Measurements from ENCODE around the gene PIN1. TPM values are rescaled to one million over a fixed set of nuclear protein-coding genes. Genes with fewer than 3 reads are reported as not detected.

PIN1 gene
- total RNA-seq, 4 donors from 2014 or later: 22.9 to 82.5 (median 43.7) TPM

- Histone ChIP-seq H3K27ac (peak overlapping the region in 2 of 4 donors; percentile 31 to 34), H3K36me3 (no peaks in the 10 kb centered on the region), H3K4me1 (no peaks in the 10 kb centered on the region), H3K9me3 (no peaks in the 10 kb centered on the region), H3K4me3 (no peak overlapping the region), H3K27me3 (no peaks in the 10 kb centered on the region)
- intact Hi-C loops (cut with DNase I; ENCODE audit: low total_unique reads): no loop called here
- TF ChIP-seq POLR2AphosphoS5 (IDR thresholded peaks at IDR 0.05) (no peak), EP300 (IDR thresholded peaks at IDR 0.05; ENCODE audit: low read depth) (no peak), POLR2A (IDR thresholded peaks at IDR 0.05) (no peak)
- TF ChIP-seq, protein P1, sequence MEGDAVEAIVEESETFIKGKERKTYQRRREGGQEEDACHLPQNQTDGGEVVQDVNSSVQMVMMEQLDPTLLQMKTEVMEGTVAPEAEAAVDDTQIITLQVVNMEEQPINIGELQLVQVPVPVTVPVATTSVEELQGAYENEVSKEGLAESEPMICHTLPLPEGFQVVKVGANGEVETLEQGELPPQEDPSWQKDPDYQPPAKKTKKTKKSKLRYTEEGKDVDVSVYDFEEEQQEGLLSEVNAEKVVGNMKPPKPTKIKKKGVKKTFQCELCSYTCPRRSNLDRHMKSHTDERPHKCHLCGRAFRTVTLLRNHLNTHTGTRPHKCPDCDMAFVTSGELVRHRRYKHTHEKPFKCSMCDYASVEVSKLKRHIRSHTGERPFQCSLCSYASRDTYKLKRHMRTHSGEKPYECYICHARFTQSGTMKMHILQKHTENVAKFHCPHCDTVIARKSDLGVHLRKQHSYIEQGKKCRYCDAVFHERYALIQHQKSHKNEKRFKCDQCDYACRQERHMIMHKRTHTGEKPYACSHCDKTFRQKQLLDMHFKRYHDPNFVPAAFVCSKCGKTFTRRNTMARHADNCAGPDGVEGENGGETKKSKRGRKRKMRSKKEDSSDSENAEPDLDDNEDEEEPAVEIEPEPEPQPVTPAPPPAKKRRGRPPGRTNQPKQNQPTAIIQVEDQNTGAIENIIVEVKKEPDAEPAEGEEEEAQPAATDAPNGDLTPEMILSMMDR (IDR thresholded peaks at IDR 0.05): no peak
- in situ Hi-C loops (cut with MboI; ENCODE audit: low pct_ligation_motif_present in 1 of 4, low pct_unique_long_range_greater_than_20kb in 1 of 4, low sequenced_read_pairs in 3 of 4): no loop called here
- 79 to 100% methylated on average over 3 to 10 of the region's 10 CpGs for WGBS, 2 donors (ENCODE audit: low coverage in 1 of 2)
- no peak for DNase-seq
These were observed 23.0 kb downstream of the PIN1 start for GRCh38 chr19:9857920-9858746.

DNA sequence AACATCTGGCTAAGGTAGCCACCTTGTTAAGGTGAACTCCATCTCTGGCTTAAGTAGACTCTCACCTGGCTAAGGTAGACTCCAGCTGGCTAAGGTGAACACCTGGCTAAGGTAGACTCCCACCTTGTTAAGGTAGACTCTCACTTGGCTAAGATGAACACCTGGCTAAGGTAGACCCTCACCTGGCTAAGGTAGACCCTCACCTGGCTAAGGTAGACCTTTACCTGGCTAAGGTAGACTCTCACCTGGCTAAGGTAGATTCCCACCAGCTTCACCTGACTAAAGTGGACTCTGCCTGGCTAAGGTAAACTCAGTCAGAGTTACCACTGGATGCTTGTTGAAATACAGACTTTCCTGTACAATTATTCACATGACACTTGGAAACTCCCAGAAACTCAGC is 23.6 kb downstream of the PIN1 start:
- Histone ChIP-seq H3K27ac (no peak overlapping the region), H3K4me1 (no peaks in the 10 kb centered on the region), H3K9me3 (no peaks in the 10 kb centered on the region), H3K27me3 (no peaks in the 10 kb centered on the region), H3K36me3 (no peaks in the 10 kb centered on the region), H3K4me3 (no peak overlapping the region)
- in situ Hi-C loops (cut with MboI; ENCODE audit: low pct_ligation_motif_present in 1 of 4, low pct_unique_long_range_greater_than_20kb in 1 of 4, low sequenced_read_pairs in 3 of 4): no loop called here
- no peak for DNase-seq
- intact Hi-C loops (cut with DNase I; ENCODE audit: low total_unique reads): no loop called here
- TF ChIP-seq, protein P1 (IDR thresholded peaks at IDR 0.05): no peak
- TF ChIP-seq EP300 (IDR thresholded peaks at IDR 0.05; ENCODE audit: low read depth) (no peak), POLR2AphosphoS5 (IDR thresholded peaks at IDR 0.05) (no peak), POLR2A (IDR thresholded peaks at IDR 0.05) (no peak)

DNA sequence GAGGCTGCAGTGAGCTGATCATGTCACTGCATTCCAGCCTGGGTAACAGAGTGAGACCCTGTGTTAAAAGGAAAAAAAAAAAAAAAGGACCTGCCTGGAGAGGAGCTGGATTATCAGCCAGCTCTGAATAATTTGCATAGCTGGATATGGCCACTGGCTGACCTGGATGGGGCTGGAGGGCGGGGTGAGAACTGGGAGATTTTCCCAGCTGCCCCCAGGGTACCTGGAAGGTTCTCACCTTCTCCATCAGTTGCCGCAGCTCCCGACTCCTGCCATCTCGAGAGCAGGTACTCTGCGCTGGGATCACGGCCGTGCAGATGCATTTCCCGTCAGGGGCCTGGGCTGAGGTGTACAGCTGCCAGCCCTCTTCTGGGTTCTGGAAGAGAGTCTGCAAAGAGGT is 25.3 kb downstream of the PIN1 start:
- TF ChIP-seq POLR2AphosphoS5 (IDR thresholded peaks at IDR 0.05): no peak
- TF ChIP-seq EP300 (IDR thresholded peaks at IDR 0.05; ENCODE audit: low read depth): no peak
- TF ChIP-seq, protein P1 (IDR thresholded peaks at IDR 0.05): no peak
- TF ChIP-seq POLR2A (IDR thresholded peaks at IDR 0.05): no peak
- intact Hi-C loops (cut with DNase I; ENCODE audit: low total_unique reads): no loop called here
- Histone ChIP-seq H3K27me3 (no peaks in the 10 kb centered on the region), H3K4me3 (no peak overlapping the region), H3K9me3 (no peaks in the 10 kb centered on the region), H3K27ac (no peak overlapping the region), H3K36me3 (no peaks in the 10 kb centered on the region), H3K4me1 (no peaks in the 10 kb centered on the region)
- in situ Hi-C loops (cut with MboI; ENCODE audit: low pct_ligation_motif_present in 1 of 4, low pct_unique_long_range_greater_than_20kb in 1 of 4, low sequenced_read_pairs in 3 of 4): no loop called here
- DNase-seq: no peak
- WGBS, 2 donors (ENCODE audit: low coverage in 1 of 2): 88% methylated on average over 8 of the region's 8 CpGs; no CpG with 5 or more reads in 1 of the 2 donors

DNA sequence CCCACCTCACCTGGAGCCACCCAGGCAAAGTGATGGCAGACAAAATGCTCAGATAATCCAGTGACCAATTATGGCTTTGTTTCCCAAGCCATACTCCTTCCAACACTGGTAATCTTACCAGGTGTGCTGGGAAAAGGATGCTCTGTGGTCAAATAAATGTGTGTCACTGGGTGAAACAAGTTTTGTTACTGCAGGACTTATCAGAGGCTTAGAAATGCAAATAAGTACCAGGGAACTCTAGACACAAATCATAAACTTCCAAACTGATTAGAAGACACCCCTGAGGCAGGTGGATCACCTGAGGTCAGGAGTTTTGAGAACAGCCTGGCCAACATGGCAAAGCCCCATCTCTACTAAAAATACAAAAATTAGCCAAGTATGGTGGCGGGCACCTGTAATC is 26.4 kb downstream of the PIN1 start:
- TF ChIP-seq EP300 (IDR thresholded peaks at IDR 0.05; ENCODE audit: low read depth): no peak
- TF ChIP-seq POLR2AphosphoS5 (IDR thresholded peaks at IDR 0.05): no peak
- TF ChIP-seq, protein P1 (IDR thresholded peaks at IDR 0.05): no peak
- TF ChIP-seq POLR2A (IDR thresholded peaks at IDR 0.05): no peak
- H3K4me3 ChIP-seq: no peak overlapping the region
- in situ Hi-C loops (cut with MboI; ENCODE audit: low pct_ligation_motif_present in 1 of 4, low pct_unique_long_range_greater_than_20kb in 1 of 4, low sequenced_read_pairs in 3 of 4): no loop called here
- H3K36me3 ChIP-seq: no peaks in the 10 kb centered on the region
- H3K9me3 ChIP-seq: no peaks in the 10 kb centered on the region
- DNase-seq: no peak
- H3K4me1 ChIP-seq: no peaks in the 10 kb centered on the region
- H3K27ac ChIP-seq: no peak overlapping the region
- no peaks in the 10 kb centered on the region for H3K27me3 ChIP-seq
- intact Hi-C loops (cut with DNase I; ENCODE audit: low total_unique reads): no loop called here
- WGBS, 2 donors (ENCODE audit: low coverage in 1 of 2): 92% methylated on average over 1 of the region's 1 CpG; no CpG with 5 or more reads in 1 of the 2 donors
